Kidney (tissue), 14 donors: Measurements from ENCODE around the gene AP1S1. TPM values are rescaled to one million over a fixed set of nuclear protein-coding genes. Genes with fewer than 3 reads are reported as not detected.
A peak's percentile ranks its signal among the peaks of the same experiment; 100 is the strongest.

Source experiments
- DNase-seq, 5 donors: peaks; one replicate each; pipeline ENCODE4 v3.0.0-alpha.2; 2013 to 2020
- FAIRE-seq: peaks from 2 replicates; lab custom pipeline; 2012; peaks lifted over from hg19 to GRCh38; lab: Jason Lieb, UNC
- H3K27ac ChIP-seq, 2 donors: one replicate each; pipeline ENCODE4 v1.7.0; 2013; ENCODE audit warnings: low read depth in 2 of 2, low read length in 2 of 2, inconsistent platforms in 1 of 2
- H3K27me3 ChIP-seq: one replicate; pipeline ENCODE4 v1.7.1; 2013; ENCODE audit warnings: low read length, inconsistent platforms; ENCODE audit not compliant: control insufficient read depth, insufficient read depth
- H3K36me3 ChIP-seq, 3 donors: one replicate each; pipeline versions ENCODE4 v1.7.0 to v1.7.1; 2013; ENCODE audit warnings: low read length in 3 of 3, control low read depth in 1 of 3, inconsistent platforms in 1 of 3; ENCODE audit not compliant: insufficient read depth in 3 of 3, control insufficient read depth in 2 of 3
- H3K4me1 ChIP-seq, 3 donors: one replicate each; pipeline versions ENCODE4 v1.7.0 to v1.7.1; 2013; ENCODE audit warnings: low read length in 3 of 3, inconsistent platforms in 1 of 3, low read depth in 1 of 3; ENCODE audit not compliant: control insufficient read depth in 2 of 3, insufficient read depth in 2 of 3
- H3K4me3 ChIP-seq, 3 donors: one replicate each; pipeline versions ENCODE4 v1.7.0 to v1.8.1; 2013; ENCODE audit warnings: low read length in 3 of 3, control low read depth in 1 of 3, inconsistent platforms in 1 of 3
- H3K9ac ChIP-seq, 3 donors: one replicate each; pipeline versions ENCODE4 v1.7.0 to v1.7.1; 2013; ENCODE audit warnings: low read length in 3 of 3, control low read depth in 1 of 3, inconsistent platforms in 1 of 3
- H3K9me3 ChIP-seq, 3 donors: one replicate each; pipeline versions ENCODE4 v1.7.0 to v1.7.1; 2013; ENCODE audit warnings: low read length in 3 of 3, control low read depth in 1 of 3, inconsistent platforms in 1 of 3; ENCODE audit not compliant: control insufficient read depth in 2 of 3, insufficient read depth in 1 of 3
- CTCF ChIP-seq: IDR thresholded peaks from 3 replicates; pipeline ENCODE4 v1.5.1; 2012; ENCODE audit warnings: mild to moderate bottlenecking, moderate library complexity, borderline replicate concordance; ENCODE audit not compliant: insufficient read depth; ENCODE audit errors: extremely low read depth
- intact Hi-C: fragments of 100-400 bp; cut with DNase I; formaldehyde crosslinking; loops from one replicate; pipeline ENCODE4 v1.11.1; 2022
- polyA plus RNA-seq: library from polyadenylated mRNA; stranded (reverse); fragments of 350-450 nt; fragmentation: Illumina TruSeq; extraction: RNeasy Lipid Tissue Mini Kit (QIAGEN cat#74804); gene quantifications from one replicate; pipeline ENCODE4 v1.2.3, GENCODE V29; 2014; ENCODE audit warnings: low read depth, low replicate concordance; ENCODE audit not compliant: insufficient read depth
- total RNA-seq: library from RNA; stranded (reverse); fragmentation: NEBNext Ultra II Directional; extraction: Animal tissue kit (Norgen Biotek cat#: 25700); gene quantifications from one replicate; pipeline ENCODE4 v1.2.1, GENCODE V29; 2021
- donor health status: control.
- donor health status: control.
- donor health status: control.
- donor health status: control.
- donor health status: control.
- donor health status: DM: yes; HTN: yes; CAD: no.
- donor health status: Normal renal cell carcinoma (clear cell type).

Gene AP1S1
- total and polyA plus RNA-seq, 2 donors from 2014 or later = 50.4 to 133 TPM

GRCh38 chr7:101160910-101161309 lies 6.6 kb downstream of the AP1S1 start:
- Histone ChIP-seq H3K4me3 (no peak overlapping the region), H3K36me3 (peaks cover 0 to 4% (median 3%) of the 10 kb centered on the region in 3 donors), H3K27me3 (peaks cover 12% of the 10 kb centered on the region), H3K4me1 (peaks cover 0 to 32% (median 5%) of the 10 kb centered on the region in 3 donors), H3K27ac (no peak overlapping the region), H3K9me3 (no peaks in the 10 kb centered on the region), H3K9ac (no peak overlapping the region)
- FAIRE-seq = no peak
- DNase-seq = peak in 2 of 5 donors; percentile 34 to 54
- intact Hi-C loops = no loop called here
- TF ChIP-seq CTCF = no peak

- Histone ChIP-seq H3K27ac (no peak overlapping the region), H3K36me3 (peaks cover 0 to 4% (median 3%) of the 10 kb centered on the region in 3 donors), H3K9me3 (no peaks in the 10 kb centered on the region), H3K4me3 (no peak overlapping the region), H3K4me1 (peaks cover 0 to 32% (median 5%) of the 10 kb centered on the region in 3 donors), H3K27me3 (peaks cover 17% of the 10 kb centered on the region), H3K9ac (no peak overlapping the region)
- no peak for FAIRE-seq
- intact Hi-C loops = no loop called here
- no peak for TF ChIP-seq CTCF
- no peak for DNase-seq
These were observed 7.6 kb downstream of the AP1S1 start for GRCh38 chr7:101161692-101162471.

- no peak overlapping the region for H3K27ac ChIP-seq
- H3K27me3 ChIP-seq = peaks cover 26% of the 10 kb centered on the region
- intact Hi-C loops = no loop called here
- no peaks in the 10 kb centered on the region for H3K9me3 ChIP-seq
- FAIRE-seq (no peak), DNase-seq (peak in 4 of 5 donors; percentile 70 to 84 (median 82))
- peaks cover 0 to 4% (median 3%) of the 10 kb centered on the region in 3 donors for H3K36me3 ChIP-seq
- H3K9ac ChIP-seq = no peak overlapping the region
- TF ChIP-seq CTCF = no peak
- peaks cover 0 to 30% (median 5%) of the 10 kb centered on the region in 3 donors for H3K4me1 ChIP-seq
- H3K4me3 ChIP-seq = no peak overlapping the region
These were observed 8.4 kb downstream of the AP1S1 start for GRCh38 chr7:101162551-101163278.
